Nephron progenitor cell (in vitro differentiated cells): ENCODE results near the gene PNMA6F.
"Not testable (repeated sequence)": the region's sequence is repeated elsewhere in the genome, so short reads cannot be mapped to it uniquely, and the experiment has no call there.

Experiments used
- DNase-seq: peaks from one replicate; pipeline ENCODE4 v3.0.0; 2021
- H3K27ac Mint-ChIP-seq: 2 replicates; pipeline ENCODE4 v1.8.0; 2021; ENCODE audit warnings: mild to moderate bottlenecking, moderate library complexity, mixed read lengths
- H3K27me3 Mint-ChIP-seq: 2 replicates; pipeline ENCODE4 v1.8.0; 2021; ENCODE audit warnings: mild to moderate bottlenecking, low read depth, mixed read lengths; ENCODE audit not compliant: poor library complexity
- H3K36me3 Mint-ChIP-seq: 2 replicates; pipeline ENCODE4 v1.8.0; 2021; ENCODE audit warnings: low read depth, mixed read lengths
- H3K4me1 Mint-ChIP-seq: 2 replicates; pipeline ENCODE4 v1.8.0; 2021; ENCODE audit warnings: mixed read lengths
- H3K4me3 Mint-ChIP-seq: 2 replicates; pipeline ENCODE4 v1.8.0; 2021; ENCODE audit warnings: mild to moderate bottlenecking, moderate library complexity, mixed read lengths
- H3K9me3 Mint-ChIP-seq: 2 replicates; pipeline ENCODE4 v1.8.0; 2021; ENCODE audit warnings: mild to moderate bottlenecking, moderate library complexity, mixed read lengths
- CTCF ChIP-seq: fragments of 200-600 bp; sonication (generic); IDR thresholded peaks from 2 replicates; pipeline ENCODE4 v1.5.0; 2021; ENCODE audit warnings: antibody characterized with exemption

The PNMA6F gene

GRCh38 chrX:153333821-153334653 lies 12.5 kb upstream of the PNMA6F start, which contains the start of gene ZNF275:
ZNF275 (plus strand) TSS chrX:153334153; CDS start chrX:153336680, 2,527 bp downstream.
- Mint-ChIP-seq H3K9me3 (peaks cover 60% of the 10 kb centered on the region), H3K4me1 (peaks cover 22% of the 10 kb centered on the region), H3K27me3 (peaks cover 17% of the 10 kb centered on the region), H3K4me3 (peak within 1 kb of the TSS; percentile 85), H3K27ac (no peak within 1 kb of the TSS), H3K36me3 (peaks cover 15% of the 10 kb centered on the region)
- peak; percentile 83 for DNase-seq
- no peak for TF ChIP-seq CTCF

GRCh38 chrX:153333266-153333665 lies 11.7 kb upstream of the PNMA6F start:
- Mint-ChIP-seq H3K27me3 (peaks cover 19% of the 10 kb centered on the region), H3K27ac (no peak overlapping the region), H3K36me3 (peaks cover 7% of the 10 kb centered on the region), H3K4me1 (peaks cover 19% of the 10 kb centered on the region), H3K4me3 (peak overlapping the region; percentile 81), H3K9me3 (peaks cover 60% of the 10 kb centered on the region)
- DNase-seq = no peak
- no peak for TF ChIP-seq CTCF

- no peak for DNase-seq
- Mint-ChIP-seq H3K4me3 (no peak overlapping the region), H3K27ac (no peak overlapping the region), H3K27me3 (peaks cover 45% of the 10 kb centered on the region), H3K4me1 (no peaks in the 10 kb centered on the region), H3K36me3 (no peaks in the 10 kb centered on the region), H3K9me3 (peaks cover 78% of the 10 kb centered on the region)
- TF ChIP-seq CTCF = no peak
Observed at GRCh38 chrX:153327561-153327960, 6.0 kb upstream of the PNMA6F start.

GRCh38 chrX:153320555-153321184 lies 897 bp downstream of the PNMA6F start:
- Mint-ChIP-seq H3K27me3 (peaks cover 43% of the 10 kb centered on the region), H3K9me3 (peaks cover 59% of the 10 kb centered on the region), H3K4me1 (peaks cover 5% of the 10 kb centered on the region), H3K4me3 (peak overlapping the region; percentile 74), H3K27ac (no peak overlapping the region), H3K36me3 (no peaks in the 10 kb centered on the region)
- no peak for DNase-seq
- TF ChIP-seq CTCF = no peak

- Mint-ChIP-seq H3K27me3 (peaks cover 37% of the 10 kb centered on the region), H3K9me3 (peaks cover 52% of the 10 kb centered on the region)
- H3K36me3 Mint-ChIP-seq, H3K27ac Mint-ChIP-seq, DNase-seq, H3K4me1 Mint-ChIP-seq, H3K4me3 Mint-ChIP-seq: not testable (repeated sequence)
Observed at GRCh38 chrX:153320047-153320443, 1.5 kb downstream of the PNMA6F start.

- Mint-ChIP-seq H3K9me3 (peaks cover 47% of the 10 kb centered on the region), H3K4me3 (no peak overlapping the region), H3K27me3 (peaks cover 32% of the 10 kb centered on the region), H3K27ac (no peak overlapping the region), H3K36me3 (no peaks in the 10 kb centered on the region), H3K4me1 (peaks cover 5% of the 10 kb centered on the region)
- DNase-seq = no peak
- no peak for TF ChIP-seq CTCF
Observed at GRCh38 chrX:153319295-153320046, 2.1 kb downstream of the PNMA6F start.
